Subcutaneous adipose tissue (tissue), 4 donors: ENCODE measurements around the gene OCEL1. TPM values are rescaled to one million over a fixed set of nuclear protein-coding genes. Genes with fewer than 3 reads are reported as not detected.

Experiments used
- total RNA-seq, 4 donors: library from RNA; depleted of rRNA; stranded (reverse); fragments of >200 nt; gene quantifications; one replicate each; pipeline ENCODE4 v1.1.0, GENCODE V29; 2016
- TF ChIP-seq, protein P1 (sequence below): fragments of 450-650 bp; IDR thresholded peaks from one replicate; pipeline ENCODE4 v1.5.1; 2016; ENCODE audit warnings: low read depth, mild to moderate bottlenecking, control low read depth, antibody characterized with exemption, moderate library complexity

The OCEL1 gene
- total RNA-seq, 4 donors from 2014 or later: 8.8 to 16.2 (median 12.0) TPM

GRCh38 chr19:17275441-17276175 lies 49.6 kb downstream of the OCEL1 start:
- TF ChIP-seq, protein P1, sequence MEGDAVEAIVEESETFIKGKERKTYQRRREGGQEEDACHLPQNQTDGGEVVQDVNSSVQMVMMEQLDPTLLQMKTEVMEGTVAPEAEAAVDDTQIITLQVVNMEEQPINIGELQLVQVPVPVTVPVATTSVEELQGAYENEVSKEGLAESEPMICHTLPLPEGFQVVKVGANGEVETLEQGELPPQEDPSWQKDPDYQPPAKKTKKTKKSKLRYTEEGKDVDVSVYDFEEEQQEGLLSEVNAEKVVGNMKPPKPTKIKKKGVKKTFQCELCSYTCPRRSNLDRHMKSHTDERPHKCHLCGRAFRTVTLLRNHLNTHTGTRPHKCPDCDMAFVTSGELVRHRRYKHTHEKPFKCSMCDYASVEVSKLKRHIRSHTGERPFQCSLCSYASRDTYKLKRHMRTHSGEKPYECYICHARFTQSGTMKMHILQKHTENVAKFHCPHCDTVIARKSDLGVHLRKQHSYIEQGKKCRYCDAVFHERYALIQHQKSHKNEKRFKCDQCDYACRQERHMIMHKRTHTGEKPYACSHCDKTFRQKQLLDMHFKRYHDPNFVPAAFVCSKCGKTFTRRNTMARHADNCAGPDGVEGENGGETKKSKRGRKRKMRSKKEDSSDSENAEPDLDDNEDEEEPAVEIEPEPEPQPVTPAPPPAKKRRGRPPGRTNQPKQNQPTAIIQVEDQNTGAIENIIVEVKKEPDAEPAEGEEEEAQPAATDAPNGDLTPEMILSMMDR: no peak

Other genes with a start within 250 kb of the OCEL1 start
- gene CPAMD8, start 199.4 kb upstream of the OCEL1 start, total RNA-seq: 10 to 100 TPM in 2 of 4 donors, 1 to 10 TPM in 2; 3.7 to 75.5 (median 22.0) TPM
- gene HAUS8, start 150.8 kb upstream of the OCEL1 start, total RNA-seq: 1 to 10 TPM; 3.3 to 6.5 (median 4.8) TPM
- 100 to 1,000 TPM in 1 of 4 donors, 10 to 100 TPM in 3; 72.0 to 158 (median 82.8) TPM for gene MYO9B, start 150.4 kb upstream of the OCEL1 start, total RNA-seq
- gene USE1, start 10.9 kb upstream of the OCEL1 start, total RNA-seq: 10 to 100 TPM; 20.5 to 31.3 (median 29.2) TPM
- gene NR2F6, start 19.7 kb downstream of the OCEL1 start, total RNA-seq: 10 to 100 TPM in 2 of 4 donors, 1 to 10 TPM in 2; 7.1 to 47.7 (median 10.7) TPM
- 10 to 100 TPM in 1 of 4 donors, 1 to 10 TPM in 3; 3.4 to 39.9 (median 4.8) TPM for gene USHBP1, start 38.5 kb downstream of the OCEL1 start, total RNA-seq
- 10 to 100 TPM; 49.6 to 60.6 (median 54.7) TPM for gene BABAM1, start 41.2 kb downstream of the OCEL1 start, total RNA-seq
- under 1 TPM in 2 of 4 donors, not detected in 2; 0.22 to 0.51 TPM for gene ANKLE1, start 55.7 kb downstream of the OCEL1 start, total RNA-seq
- 10 to 100 TPM in 2 of 4 donors, 1 to 10 TPM in 2; 6.2 to 17.5 (median 12.1) TPM for gene ABHD8, start 77.2 kb downstream of the OCEL1 start, total RNA-seq
- 100 to 1,000 TPM; 117 to 211 (median 135) TPM for gene MRPL34, start 79.6 kb downstream of the OCEL1 start, total RNA-seq
- gene DDA1, start 83.3 kb downstream of the OCEL1 start, total RNA-seq: 10 to 100 TPM in 2 of 4 donors, 1 to 10 TPM in 2; 4.6 to 23.5 (median 9.5) TPM
- 10 to 100 TPM in 1 of 4 donors, 1 to 10 TPM in 3; 5.4 to 30.3 (median 7.5) TPM for gene ANO8, start 108.6 kb downstream of the OCEL1 start, total RNA-seq
- gene GTPBP3, start 111.3 kb downstream of the OCEL1 start, total RNA-seq: 10 to 100 TPM in 3 of 4 donors, 1 to 10 TPM in 1; 8.6 to 32.2 (median 14.6) TPM
- gene PLVAP, start 151.1 kb downstream of the OCEL1 start, total RNA-seq: 100 to 1,000 TPM in 1 of 4 donors, 10 to 100 TPM in 3; 22.6 to 220 (median 82.6) TPM
- not detected for gene CCDC194, start 168.0 kb downstream of the OCEL1 start, total RNA-seq
- gene BST2, start 179.4 kb downstream of the OCEL1 start, total RNA-seq: 100 to 1,000 TPM in 2 of 4 donors, 10 to 100 TPM in 2; 61.5 to 153 (median 92.1) TPM
- gene MVB12A, start 193.8 kb downstream of the OCEL1 start, total RNA-seq: 10 to 100 TPM; 45.6 to 61.7 (median 54.3) TPM
- gene TMEM221, start 222.4 kb downstream of the OCEL1 start, total RNA-seq: under 1 TPM in 3 of 4 donors, not detected in 1; 0.34 to 0.66 (median 0.49) TPM
- 1 to 10 TPM in 2 of 4 donors, not detected in 2; 1.3 to 2.1 TPM for gene NXNL1, start 234.7 kb downstream of the OCEL1 start, total RNA-seq
- gene SLC27A1, start 244.3 kb downstream of the OCEL1 start, total RNA-seq: 10 to 100 TPM; 15.0 to 66.5 (median 36.6) TPM